Vagina (tissue), 2 donors: Measurements from ENCODE around the gene TAMALIN. TPM values are rescaled to one million over a fixed set of nuclear protein-coding genes. Genes with fewer than 3 reads are reported as not detected.

Source experiments
- DNase-seq, 2 donors: peaks; one replicate each; pipeline ENCODE4 v3.0.0-alpha.2; 2017; ENCODE audit errors: extremely low spot score in 2 of 2
- H3K27ac ChIP-seq: fragments of 200-600 bp; sonication (generic); one replicate; pipeline ENCODE4 v1.5.1; 2019
- H3K27me3 ChIP-seq: fragments of 200-600 bp; sonication (generic); one replicate; pipeline ENCODE4 v1.5.1; 2019
- H3K36me3 ChIP-seq, 2 donors: fragments of 200-600 bp; sonication (generic); one replicate each; pipeline ENCODE4 v1.5.1; 2017 to 2019
- H3K4me1 ChIP-seq: fragments of 200-600 bp; sonication (generic); one replicate; pipeline ENCODE4 v1.5.1; 2019
- H3K4me3 ChIP-seq, 2 donors: fragments of 200-600 bp; sonication (generic); 1 replicate in 1 of 2; 2 replicates in 1 of 2; pipeline ENCODE4 v1.5.1; 2016 to 2019
- H3K9me3 ChIP-seq: fragments of 200-600 bp; sonication (generic); one replicate; pipeline ENCODE4 v1.5.1; 2019
- CTCF ChIP-seq, 3 experiments: fragments of 450-650 bp in 2 of 3; fragments of 200-600 bp in 1 of 3; sonication (generic) in 1 of 3; IDR thresholded peaks; one replicate each; pipeline ENCODE4 v1.5.1; 2017 to 2019; ENCODE audit warnings: antibody characterized with exemption in 3 of 3, mild to moderate bottlenecking in 2 of 3, moderate library complexity in 2 of 3
- POLR2A ChIP-seq, 2 donors: fragments of 450-650 bp; IDR thresholded peaks; one replicate each; pipeline ENCODE4 v1.6.1; 2017; ENCODE audit warnings: antibody characterized with exemption in 2 of 2, mild to moderate bottlenecking in 2 of 2, moderate library complexity in 2 of 2
- POLR2AphosphoS5 ChIP-seq, 2 donors: sonication (generic); formaldehyde crosslinking; IDR thresholded peaks; one replicate each; pipeline ENCODE4 v1.9.0; 2017; ENCODE audit warnings: antibody characterized with exemption in 2 of 2, mild to moderate bottlenecking in 2 of 2, low read depth in 1 of 2; ENCODE audit not compliant: insufficient read depth in 1 of 2
- intact Hi-C: fragments of 100-400 bp; cut with DNase I; formaldehyde crosslinking; loops from one replicate; pipeline ENCODE4 v1.15.1; 2023
- total RNA-seq: library from RNA; depleted of rRNA; stranded (reverse); fragments of >200 nt; gene quantifications from one replicate; pipeline ENCODE4 v1.2.3, GENCODE V29; 2016

The TAMALIN gene
- total RNA-seq, 1 donor from 2014 or later = 47.1 TPM

GRCh38 chr12:52058631-52059361 is 52.0 kb downstream of the TAMALIN start:
- no peak overlapping the region for H3K4me3 ChIP-seq
- DNase-seq = peak in 1 of 2 donors; percentile 92
- H3K9me3 ChIP-seq = no peaks in the 10 kb centered on the region
- no peaks in the 10 kb centered on the region for H3K27me3 ChIP-seq
- no peaks in the 10 kb centered on the region for H3K4me1 ChIP-seq
- H3K27ac ChIP-seq = no peak overlapping the region
- intact Hi-C loops = no loop called here
- peaks cover 0 to 27% of the 10 kb centered on the region in 2 donors for H3K36me3 ChIP-seq
- no peak for TF ChIP-seq CTCF (IDR thresholded peaks at IDR 0.05)
- peak in 1 of 2 donors; percentile 84 for TF ChIP-seq POLR2AphosphoS5 (IDR thresholded peaks at IDR 0.05; ENCODE audit: insufficient read depth in 1 of 2, low read depth in 1 of 2)
- TF ChIP-seq POLR2A (IDR thresholded peaks at IDR 0.05) = no peak

- peak in 1 of 2 donors; percentile 93 for DNase-seq
- H3K36me3 ChIP-seq = peaks cover 0 to 22% of the 10 kb centered on the region in 2 donors
- TF ChIP-seq POLR2A (IDR thresholded peaks at IDR 0.05) (no peak), POLR2AphosphoS5 (IDR thresholded peaks at IDR 0.05; ENCODE audit: insufficient read depth in 1 of 2, low read depth in 1 of 2) (no peak), CTCF (IDR thresholded peaks at IDR 0.05) (no peak)
- H3K4me1 ChIP-seq = no peaks in the 10 kb centered on the region
- no peak overlapping the region for H3K4me3 ChIP-seq
- intact Hi-C loops = no loop called here
- H3K27ac ChIP-seq = no peak overlapping the region
- H3K27me3 ChIP-seq = no peaks in the 10 kb centered on the region
- no peaks in the 10 kb centered on the region for H3K9me3 ChIP-seq
These were observed 53.1 kb downstream of the TAMALIN start for GRCh38 chr12:52059582-52060497.

DNA sequence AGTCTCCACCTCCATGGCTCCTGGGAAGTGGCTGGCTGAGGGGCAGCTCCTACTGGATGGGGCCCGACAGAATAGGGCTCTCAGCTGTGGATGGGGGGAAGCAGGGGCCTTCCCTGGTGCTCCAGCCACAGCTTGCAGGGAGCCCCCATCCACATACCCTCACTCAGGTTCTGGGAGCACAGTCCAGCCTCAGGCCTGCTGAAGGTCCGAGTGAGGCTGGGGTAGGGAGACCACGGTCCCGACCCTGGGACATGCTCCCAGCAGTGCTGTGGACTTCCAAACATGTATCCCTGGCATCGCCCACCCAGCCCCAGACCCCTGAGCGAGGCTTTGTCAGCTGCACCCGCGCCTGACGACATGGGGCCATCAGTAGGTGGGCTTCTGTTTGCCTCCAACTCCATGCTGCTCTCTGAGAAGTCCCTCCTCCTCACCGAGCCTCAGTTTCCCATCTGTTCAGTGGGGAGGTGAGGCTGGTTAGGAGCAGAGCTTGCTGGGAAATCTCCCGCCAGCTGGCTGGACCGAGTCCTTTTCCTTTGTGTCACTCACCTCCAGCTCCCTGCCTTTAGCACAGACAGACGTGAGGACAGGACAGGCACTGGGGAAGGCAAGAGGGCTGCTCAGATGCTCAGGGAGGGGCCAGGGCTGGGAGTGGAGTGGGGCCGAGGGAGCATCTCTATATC is 53.9 kb downstream of the TAMALIN start:
- Histone ChIP-seq H3K27ac (no peak overlapping the region), H3K36me3 (peaks cover 0 to 16% of the 10 kb centered on the region in 2 donors), H3K27me3 (no peaks in the 10 kb centered on the region), H3K9me3 (no peaks in the 10 kb centered on the region), H3K4me1 (no peaks in the 10 kb centered on the region), H3K4me3 (no peak overlapping the region)
- intact Hi-C loops = no loop called here
- no peak for TF ChIP-seq POLR2AphosphoS5 (IDR thresholded peaks at IDR 0.05; ENCODE audit: insufficient read depth in 1 of 2, low read depth in 1 of 2)
- TF ChIP-seq POLR2A (IDR thresholded peaks at IDR 0.05) = no peak
- no peak for TF ChIP-seq CTCF (IDR thresholded peaks at IDR 0.05)
- DNase-seq = no peak

- no peaks in the 10 kb centered on the region for H3K9me3 ChIP-seq
- H3K4me1 ChIP-seq = no peaks in the 10 kb centered on the region
- intact Hi-C loops = no loop called here
- H3K36me3 ChIP-seq = peaks cover 0 to 16% of the 10 kb centered on the region in 2 donors
- peak overlapping the region; percentile 49 for H3K27ac ChIP-seq
- no peak for DNase-seq
- no peak overlapping the region for H3K4me3 ChIP-seq
- no peak for TF ChIP-seq POLR2A (IDR thresholded peaks at IDR 0.05)
- no peak for TF ChIP-seq CTCF (IDR thresholded peaks at IDR 0.05)
- no peak for TF ChIP-seq POLR2AphosphoS5 (IDR thresholded peaks at IDR 0.05; ENCODE audit: insufficient read depth in 1 of 2, low read depth in 1 of 2)
- H3K27me3 ChIP-seq = no peaks in the 10 kb centered on the region
These were observed 54.9 kb downstream of the TAMALIN start for GRCh38 chr12:52061470-52062166.
